ENCODE data around the gene PODN.

- TF ChIP-seq CTCF (IDR thresholded peaks at IDR 0.05; ENCODE audit: low read depth, low read length) (no peak), EZH2phosphoT487 (IDR thresholded peaks at IDR 0.05; ENCODE audit: low read depth) (no peak)
Observed at GRCh38 chr1:53084589-53084971, 22.6 kb downstream of the PODN start.
